Stimulated activated CD8-positive, alpha-beta memory T cell treated with anti-CD3 and anti-CD28 coated beads, Interleukin-4, amount 100 ng/mL, for 1 hour (primary cell): ENCODE data around the gene IFNLR1.

ENCODE experiments used
- DNase-seq, 2 donors: peaks; one replicate each; pipeline ENCODE4 v3.0.0-alpha.2; 2020; ENCODE audit warnings: low read depth in 2 of 2, low spot score in 1 of 2

IFNLR1 gene

GRCh38 chr1:24206083-24206464 lies 19.0 kb upstream of the IFNLR1 start:
- no peak for DNase-seq

- DNase-seq, result no peak
Measured at GRCh38 chr1:24205345-24206082, 18.4 kb upstream of the IFNLR1 start.

GRCh38 chr1:24204116-24204515 lies 17.0 kb upstream of the IFNLR1 start:
- no peak for DNase-seq

- no peak for DNase-seq
Measured at GRCh38 chr1:24203404-24203803, 16.3 kb upstream of the IFNLR1 start.

GRCh38 chr1:24202987-24203386 lies 15.9 kb upstream of the IFNLR1 start:
- no peak for DNase-seq

GRCh38 chr1:24202556-24202955 lies 15.5 kb upstream of the IFNLR1 start:
- DNase-seq, result no peak

GRCh38 chr1:24201941-24202440 lies 14.9 kb upstream of the IFNLR1 start:
- DNase-seq, result peak in 1 of 2 donors; percentile 13

- DNase-seq, result peak; percentile 38 to 52
Measured at GRCh38 chr1:24199291-24199900, 12.3 kb upstream of the IFNLR1 start.

GRCh38 chr1:24198766-24199165 lies 11.7 kb upstream of the IFNLR1 start:
- no peak for DNase-seq

GRCh38 chr1:24195874-24196273 lies 8.8 kb upstream of the IFNLR1 start:
- DNase-seq, result no peak

- no peak for DNase-seq
Measured at GRCh38 chr1:24195136-24195535, 8.0 kb upstream of the IFNLR1 start.

- no peak for DNase-seq
Measured at GRCh38 chr1:24193046-24193445, 6.0 kb upstream of the IFNLR1 start.

GRCh38 chr1:24191860-24192259 lies 4.8 kb upstream of the IFNLR1 start:
- no peak for DNase-seq

- no peak for DNase-seq
Measured at GRCh38 chr1:24190983-24191461, 3.9 kb upstream of the IFNLR1 start.

GRCh38 chr1:24189528-24189927 lies 2.4 kb upstream of the IFNLR1 start:
- DNase-seq, result no peak

- DNase-seq, result no peak
Measured at GRCh38 chr1:24186711-24186992, 437 bp downstream of the IFNLR1 start.

- DNase-seq, result no peak
Measured at GRCh38 chr1:24186031-24186710, 918 bp downstream of the IFNLR1 start.

GRCh38 chr1:24185076-24185475 lies 2.0 kb downstream of the IFNLR1 start:
- no peak for DNase-seq

- no peak for DNase-seq
Measured at GRCh38 chr1:24182061-24182460, 5.0 kb downstream of the IFNLR1 start.

- no peak for DNase-seq
Measured at GRCh38 chr1:24181619-24182018, 5.5 kb downstream of the IFNLR1 start.

GRCh38 chr1:24180676-24181075 lies 6.4 kb downstream of the IFNLR1 start:
- no peak for DNase-seq

- DNase-seq, result no peak
Measured at GRCh38 chr1:24179251-24179840, 7.7 kb downstream of the IFNLR1 start.
